Activated CD8-positive, alpha-beta memory T cell treated with anti-CD3 and anti-CD28 coated beads for 1 hour (primary cell): ENCODE results near the gene SLC17A9.

Experiments
- DNase-seq, 2 donors: peaks; one replicate each; pipeline ENCODE4 v3.0.0-alpha.2; 2020; ENCODE audit warnings: low read depth in 1 of 2; ENCODE audit errors: extremely low read depth in 1 of 2

The SLC17A9 gene

GRCh38 chr20:62967149-62967501, 14.6 kb downstream of the SLC17A9 start:
- no peak for DNase-seq

- no peak for DNase-seq
Measured at GRCh38 chr20:62967628-62968351, 15.3 kb downstream of the SLC17A9 start.

GRCh38 chr20:62968378-62969178, 16.1 kb downstream of the SLC17A9 start:
- no peak for DNase-seq

- no peak for DNase-seq
Measured at GRCh38 chr20:62969179-62969760, 16.8 kb downstream of the SLC17A9 start.

GRCh38 chr20:62969939-62970306, 17.4 kb downstream of the SLC17A9 start:
- DNase-seq = no peak

- DNase-seq = no peak
Measured at GRCh38 chr20:62970307-62971210, 18.1 kb downstream of the SLC17A9 start.

- no peak for DNase-seq
Measured at GRCh38 chr20:62971211-62971949, 18.9 kb downstream of the SLC17A9 start.

GRCh38 chr20:62971950-62972844, 19.7 kb downstream of the SLC17A9 start:
- peak; percentile 63 to 77 for DNase-seq

- DNase-seq = no peak
Measured at GRCh38 chr20:62972845-62973745, 20.6 kb downstream of the SLC17A9 start.

GRCh38 chr20:62975251-62975760, 22.8 kb downstream of the SLC17A9 start:
- DNase-seq = no peak

GRCh38 chr20:62975812-62976508, 23.5 kb downstream of the SLC17A9 start:
- no peak for DNase-seq

GRCh38 chr20:62976886-62977285, 24.4 kb downstream of the SLC17A9 start:
- no peak for DNase-seq

- peak; percentile 64 to 78 for DNase-seq
Measured at GRCh38 chr20:62977613-62978560, 25.4 kb downstream of the SLC17A9 start.

GRCh38 chr20:62978561-62978943, 26.0 kb downstream of the SLC17A9 start:
- DNase-seq = no peak

- no peak for DNase-seq
Measured at GRCh38 chr20:62979310-62979709, 26.8 kb downstream of the SLC17A9 start.

- DNase-seq = no peak
Measured at GRCh38 chr20:62979876-62980373, 27.4 kb downstream of the SLC17A9 start.
